Measurements from ENCODE around the gene CTIF. TPM values are rescaled to one million over a fixed set of nuclear protein-coding genes. Genes with fewer than 3 reads are reported as not detected.

Gene CTIF
- total RNA-seq, 1 donor from 2014 or later: 54.8 TPM

DNA sequence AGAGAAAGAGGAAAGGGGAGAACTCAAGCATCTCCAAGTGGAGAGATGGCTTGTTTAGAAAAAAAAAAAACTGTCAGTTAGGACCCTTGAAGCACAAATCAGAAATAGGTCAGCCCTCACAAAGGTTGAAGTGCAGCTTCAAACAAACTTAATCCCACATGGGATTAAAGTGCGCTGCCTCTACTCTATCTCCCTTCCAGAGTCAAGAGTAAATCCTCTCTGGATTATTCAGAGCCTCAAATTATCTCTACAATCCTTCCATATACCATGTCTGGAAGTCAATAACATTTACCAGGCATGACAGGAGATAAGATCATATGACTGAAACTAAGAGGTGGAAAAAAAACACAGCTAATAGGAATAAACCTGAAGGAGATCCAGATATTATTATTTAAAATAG is 342.1 kb downstream of the CTIF start:
- no peaks in the 10 kb centered on the region for H3K36me3 ChIP-seq
- no peak overlapping the region for H3K27ac ChIP-seq
- H3K4me3 ChIP-seq: no peak overlapping the region
- ATAC-seq (no peak), DNase-seq (no peak)
- TF ChIP-seq, protein P1, sequence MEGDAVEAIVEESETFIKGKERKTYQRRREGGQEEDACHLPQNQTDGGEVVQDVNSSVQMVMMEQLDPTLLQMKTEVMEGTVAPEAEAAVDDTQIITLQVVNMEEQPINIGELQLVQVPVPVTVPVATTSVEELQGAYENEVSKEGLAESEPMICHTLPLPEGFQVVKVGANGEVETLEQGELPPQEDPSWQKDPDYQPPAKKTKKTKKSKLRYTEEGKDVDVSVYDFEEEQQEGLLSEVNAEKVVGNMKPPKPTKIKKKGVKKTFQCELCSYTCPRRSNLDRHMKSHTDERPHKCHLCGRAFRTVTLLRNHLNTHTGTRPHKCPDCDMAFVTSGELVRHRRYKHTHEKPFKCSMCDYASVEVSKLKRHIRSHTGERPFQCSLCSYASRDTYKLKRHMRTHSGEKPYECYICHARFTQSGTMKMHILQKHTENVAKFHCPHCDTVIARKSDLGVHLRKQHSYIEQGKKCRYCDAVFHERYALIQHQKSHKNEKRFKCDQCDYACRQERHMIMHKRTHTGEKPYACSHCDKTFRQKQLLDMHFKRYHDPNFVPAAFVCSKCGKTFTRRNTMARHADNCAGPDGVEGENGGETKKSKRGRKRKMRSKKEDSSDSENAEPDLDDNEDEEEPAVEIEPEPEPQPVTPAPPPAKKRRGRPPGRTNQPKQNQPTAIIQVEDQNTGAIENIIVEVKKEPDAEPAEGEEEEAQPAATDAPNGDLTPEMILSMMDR (IDR thresholded peaks at IDR 0.05): no peak
- intact Hi-C loops (cut with DNase I): no loop called here
- no peaks in the 10 kb centered on the region for H3K27me3 ChIP-seq (ENCODE audit: low read depth)
- peaks cover 10% of the 10 kb centered on the region for H3K4me1 ChIP-seq
- H3K9me3 ChIP-seq: no peaks in the 10 kb centered on the region

DNA sequence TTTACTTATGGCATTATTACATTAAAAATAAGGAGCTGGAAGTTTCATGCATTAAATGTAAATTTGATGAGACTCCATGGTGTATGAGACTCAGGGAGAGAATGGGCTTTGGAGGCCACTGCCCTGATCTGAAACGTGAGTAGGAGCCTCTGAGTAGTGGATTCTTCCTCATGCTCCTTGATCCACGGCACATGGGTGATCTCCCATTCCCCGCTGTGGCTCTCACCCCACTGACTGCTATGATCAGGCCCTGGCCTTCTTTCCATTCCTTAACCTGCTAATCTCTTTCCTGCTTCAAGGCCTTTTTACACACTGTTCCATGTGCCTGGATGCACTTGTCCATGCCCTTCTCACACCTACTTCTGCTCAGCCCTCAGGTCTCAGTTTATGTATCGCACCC is 343.5 kb downstream of the CTIF start:
- ATAC-seq (no peak), DNase-seq (no peak)
- Histone ChIP-seq H3K4me1 (peaks cover 10% of the 10 kb centered on the region), H3K27me3 (ENCODE audit: low read depth) (no peaks in the 10 kb centered on the region), H3K36me3 (no peaks in the 10 kb centered on the region), H3K27ac (no peak overlapping the region), H3K4me3 (no peak overlapping the region), H3K9me3 (no peaks in the 10 kb centered on the region)
- TF ChIP-seq, protein P1 (IDR thresholded peaks at IDR 0.05): no peak
- intact Hi-C loops (cut with DNase I): no loop called here

DNA sequence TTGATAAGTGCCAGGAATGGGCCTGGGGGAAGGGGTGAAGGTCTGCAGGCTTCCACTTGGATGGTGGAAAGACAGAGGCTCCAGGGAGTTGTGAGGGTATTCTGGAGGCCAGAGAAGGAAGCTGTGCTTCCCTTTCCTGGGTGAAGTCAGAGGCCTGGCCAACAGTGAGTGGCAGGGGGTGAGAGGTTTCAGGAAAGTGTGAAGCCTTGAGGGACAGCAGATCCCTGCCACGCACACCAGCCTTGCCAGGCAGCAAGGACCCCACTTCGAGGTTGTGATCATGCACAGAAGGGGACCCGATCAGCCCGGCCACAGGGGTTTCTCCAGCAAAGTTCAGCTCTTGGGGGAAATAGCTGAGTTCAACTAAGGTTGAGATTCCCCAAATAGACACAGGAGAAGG is 345.5 kb downstream of the CTIF start:
- TF ChIP-seq, protein P1 (IDR thresholded peaks at IDR 0.05): no peak
- Histone ChIP-seq H3K4me1 (peaks cover 17% of the 10 kb centered on the region), H3K27ac (no peak overlapping the region), H3K4me3 (no peak overlapping the region), H3K27me3 (ENCODE audit: low read depth) (no peaks in the 10 kb centered on the region), H3K36me3 (no peaks in the 10 kb centered on the region), H3K9me3 (no peaks in the 10 kb centered on the region)
- intact Hi-C loops (cut with DNase I): no loop called here
- DNase-seq: peak; percentile 38
- no peak for ATAC-seq

DNA sequence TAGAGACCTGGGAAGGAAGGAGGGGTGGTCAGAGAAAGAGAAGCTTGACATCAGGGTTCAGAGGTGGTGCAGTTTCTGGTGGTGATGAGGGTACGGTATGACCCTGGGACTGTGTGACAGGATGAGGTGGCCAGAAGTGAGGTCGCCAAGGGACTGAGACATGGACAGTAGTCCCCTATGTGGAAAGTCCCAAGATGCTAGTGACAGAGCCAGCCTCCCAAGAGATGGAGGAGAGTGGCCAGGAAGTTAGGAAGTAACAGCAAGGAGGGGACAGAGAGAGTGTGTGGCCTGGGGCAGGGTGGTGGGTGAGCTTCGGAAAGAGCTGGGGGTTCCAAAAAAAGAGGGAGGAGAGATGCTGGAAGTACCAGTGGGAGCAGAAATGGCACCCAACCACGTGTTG is 345.9 kb downstream of the CTIF start:
- no peak for DNase-seq
- no peaks in the 10 kb centered on the region for H3K27me3 ChIP-seq (ENCODE audit: low read depth)
- H3K36me3 ChIP-seq: no peaks in the 10 kb centered on the region
- no peak overlapping the region for H3K27ac ChIP-seq
- ATAC-seq: no peak
- TF ChIP-seq, protein P1 (IDR thresholded peaks at IDR 0.05): no peak
- peaks cover 19% of the 10 kb centered on the region for H3K4me1 ChIP-seq
- intact Hi-C loops (cut with DNase I): no loop called here
- no peak overlapping the region for H3K4me3 ChIP-seq
- no peaks in the 10 kb centered on the region for H3K9me3 ChIP-seq

DNA sequence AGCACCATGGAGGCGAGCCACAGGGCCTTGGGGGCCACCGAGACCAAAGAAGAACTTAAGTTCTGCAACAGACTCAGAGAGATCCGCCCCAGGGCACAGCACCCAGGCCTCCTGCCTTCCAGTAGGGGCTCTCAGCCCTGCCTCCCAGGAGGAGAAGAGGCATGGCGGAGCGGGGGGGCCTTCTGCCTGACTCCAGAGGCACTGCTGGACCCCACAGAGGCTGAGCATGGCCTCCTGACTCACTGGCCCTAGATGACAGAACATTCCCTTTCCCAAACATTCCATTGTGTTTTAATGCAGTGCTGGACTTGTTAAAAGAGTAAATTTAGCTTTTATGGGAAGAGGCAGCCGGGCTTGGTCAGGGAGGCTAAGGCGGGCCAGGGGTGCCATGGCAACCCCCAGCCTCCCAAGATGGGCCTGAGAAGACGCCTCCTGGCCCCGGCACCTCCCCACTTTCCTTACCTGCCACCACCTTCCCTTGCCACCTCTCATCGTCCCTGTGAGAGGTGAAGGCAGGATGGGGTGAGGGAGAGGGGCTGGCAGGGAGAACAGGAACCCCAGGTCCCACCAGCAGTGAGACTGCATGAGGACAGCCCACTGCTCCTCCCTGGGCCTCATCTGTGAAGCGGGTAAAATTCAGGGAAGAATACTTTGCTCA is 346.6 kb downstream of the CTIF start:
- TF ChIP-seq, protein P1 (IDR thresholded peaks at IDR 0.05): no peak
- H3K36me3 ChIP-seq: no peaks in the 10 kb centered on the region
- no peak overlapping the region for H3K27ac ChIP-seq
- intact Hi-C loops (cut with DNase I): no loop called here
- H3K4me3 ChIP-seq: no peak overlapping the region
- H3K9me3 ChIP-seq: no peaks in the 10 kb centered on the region
- no peaks in the 10 kb centered on the region for H3K27me3 ChIP-seq (ENCODE audit: low read depth)
- ATAC-seq (no peak), DNase-seq (no peak)
- H3K4me1 ChIP-seq: peaks cover 19% of the 10 kb centered on the region
